Cardiac fibroblast (primary cell): ENCODE results near the gene TST.

ENCODE experiments used
- DNase-seq, 2 donors: peaks; one replicate each; pipeline versions ENCODE4 v3.0.0 to v3.0.0-alpha.2; 2010; ENCODE audit warnings: low read depth in 2 of 2
- H3K4me3 ChIP-seq, 2 donors: replicated peaks in 1 of 2; 1 replicate in 1 of 2; 2 replicates in 1 of 2; pipeline ENCODE4 v1.5.1; 2011; ENCODE audit warnings: low read depth in 2 of 2, low read length in 2 of 2, mild to moderate bottlenecking in 2 of 2, moderate library complexity in 1 of 2
- TF ChIP-seq, protein P1 (sequence below): IDR thresholded peaks from one replicate; pipeline ENCODE4 v1.5.1; 2011; ENCODE audit warnings: low read depth, mild to moderate bottlenecking, low read length, inconsistent platforms

TST gene

DNA sequence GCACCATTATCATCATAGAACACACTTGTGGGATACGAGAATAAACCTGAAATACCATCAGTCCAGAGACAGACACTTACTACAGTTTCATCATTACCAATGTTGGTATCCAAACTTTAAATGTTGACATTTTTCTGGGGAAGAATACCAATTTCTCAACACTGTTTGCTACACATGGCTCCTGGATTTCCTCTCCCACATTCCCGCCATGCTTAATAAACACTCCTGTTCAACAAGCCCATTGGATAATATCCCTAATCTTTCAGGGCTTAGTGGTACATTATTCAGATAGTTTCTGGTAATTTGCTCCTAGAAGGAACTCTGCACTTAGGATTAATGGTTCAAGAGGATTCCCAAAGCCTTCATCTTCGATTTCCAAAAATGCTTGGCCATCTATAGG, 57.6 kb downstream of the TST start:
- DNase-seq = no peak
- TF ChIP-seq, protein P1, sequence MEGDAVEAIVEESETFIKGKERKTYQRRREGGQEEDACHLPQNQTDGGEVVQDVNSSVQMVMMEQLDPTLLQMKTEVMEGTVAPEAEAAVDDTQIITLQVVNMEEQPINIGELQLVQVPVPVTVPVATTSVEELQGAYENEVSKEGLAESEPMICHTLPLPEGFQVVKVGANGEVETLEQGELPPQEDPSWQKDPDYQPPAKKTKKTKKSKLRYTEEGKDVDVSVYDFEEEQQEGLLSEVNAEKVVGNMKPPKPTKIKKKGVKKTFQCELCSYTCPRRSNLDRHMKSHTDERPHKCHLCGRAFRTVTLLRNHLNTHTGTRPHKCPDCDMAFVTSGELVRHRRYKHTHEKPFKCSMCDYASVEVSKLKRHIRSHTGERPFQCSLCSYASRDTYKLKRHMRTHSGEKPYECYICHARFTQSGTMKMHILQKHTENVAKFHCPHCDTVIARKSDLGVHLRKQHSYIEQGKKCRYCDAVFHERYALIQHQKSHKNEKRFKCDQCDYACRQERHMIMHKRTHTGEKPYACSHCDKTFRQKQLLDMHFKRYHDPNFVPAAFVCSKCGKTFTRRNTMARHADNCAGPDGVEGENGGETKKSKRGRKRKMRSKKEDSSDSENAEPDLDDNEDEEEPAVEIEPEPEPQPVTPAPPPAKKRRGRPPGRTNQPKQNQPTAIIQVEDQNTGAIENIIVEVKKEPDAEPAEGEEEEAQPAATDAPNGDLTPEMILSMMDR = no peak
- no peak overlapping the region for H3K4me3 ChIP-seq
